DLD1 (cell line): Measurements from ENCODE around the gene UBL7.
"Not testable (repeated sequence)": the region's sequence is repeated elsewhere in the genome, so short reads cannot be mapped to it uniquely, and the experiment has no call there.

Experiments
- in situ Hi-C: cut with HindIII; loops from 2 replicates; pipeline ENCODE4 v1.10.0; 2017; ENCODE audit warnings: low sequenced_read_pairs

The UBL7 gene

GRCh38 chr15:74460871-74461846, at the start of gene UBL7:
Gene UBL7 (minus strand): TSS chr15:74461160. CDS start chr15:74458867, 2,293 bp downstream.
- in situ Hi-C loops, result no loop called here

GRCh38 chr15:74506515-74506840, 45.5 kb upstream of the UBL7 start:
- in situ Hi-C loops, result no loop called here

GRCh38 chr15:74505837-74506514, 45.0 kb upstream of the UBL7 start:
- in situ Hi-C loops, result no loop called here

- in situ Hi-C loops, result no loop called here
Measured at GRCh38 chr15:74504836-74505235, 43.9 kb upstream of the UBL7 start.

GRCh38 chr15:74504418-74504817, 43.5 kb upstream of the UBL7 start:
- in situ Hi-C loops, result no loop called here

- in situ Hi-C loops, result no loop called here
Measured at GRCh38 chr15:74502301-74502700, 41.3 kb upstream of the UBL7 start.

- in situ Hi-C loops, result no loop called here
Measured at GRCh38 chr15:74500401-74500800, 39.4 kb upstream of the UBL7 start.

GRCh38 chr15:74499366-74499765, 38.4 kb upstream of the UBL7 start:
- in situ Hi-C loops, result no loop called here

- in situ Hi-C loops, result no loop called here
Measured at GRCh38 chr15:74497584-74497983, 36.6 kb upstream of the UBL7 start.

GRCh38 chr15:74496648-74497047, 35.7 kb upstream of the UBL7 start:
- in situ Hi-C loops, result no loop called here

- in situ Hi-C loops, result no loop called here
Measured at GRCh38 chr15:74490339-74490689, 29.4 kb upstream of the UBL7 start.

- in situ Hi-C loops, result no loop called here
Measured at GRCh38 chr15:74489518-74490338, 28.8 kb upstream of the UBL7 start.

- in situ Hi-C loops, result no loop called here
Measured at GRCh38 chr15:74488776-74489175, 27.8 kb upstream of the UBL7 start.

- in situ Hi-C loops, result no loop called here
Measured at GRCh38 chr15:74482661-74483060, 21.7 kb upstream of the UBL7 start.

GRCh38 chr15:74480364-74480763, 19.4 kb upstream of the UBL7 start:
- in situ Hi-C loops, result not testable (repeated sequence)

- in situ Hi-C loops, result not testable (repeated sequence)
Measured at GRCh38 chr15:74471621-74472020, 10.7 kb upstream of the UBL7 start.

GRCh38 chr15:74470631-74471395, 9.9 kb upstream of the UBL7 start:
- in situ Hi-C loops, result no loop called here

- in situ Hi-C loops, result no loop called here
Measured at GRCh38 chr15:74468341-74469032, 7.5 kb upstream of the UBL7 start.

- in situ Hi-C loops, result no loop called here
Measured at GRCh38 chr15:74466570-74466969, 5.6 kb upstream of the UBL7 start.

- in situ Hi-C loops, result no loop called here
Measured at GRCh38 chr15:74464897-74465296, 3.9 kb upstream of the UBL7 start.
